Measurements from ENCODE around the gene AGO1. TPM values are rescaled to one million over a fixed set of nuclear protein-coding genes. Genes with fewer than 3 reads are reported as not detected.

The AGO1 gene
- total RNA-seq, 1 donor, result 20.3 TPM

DNA sequence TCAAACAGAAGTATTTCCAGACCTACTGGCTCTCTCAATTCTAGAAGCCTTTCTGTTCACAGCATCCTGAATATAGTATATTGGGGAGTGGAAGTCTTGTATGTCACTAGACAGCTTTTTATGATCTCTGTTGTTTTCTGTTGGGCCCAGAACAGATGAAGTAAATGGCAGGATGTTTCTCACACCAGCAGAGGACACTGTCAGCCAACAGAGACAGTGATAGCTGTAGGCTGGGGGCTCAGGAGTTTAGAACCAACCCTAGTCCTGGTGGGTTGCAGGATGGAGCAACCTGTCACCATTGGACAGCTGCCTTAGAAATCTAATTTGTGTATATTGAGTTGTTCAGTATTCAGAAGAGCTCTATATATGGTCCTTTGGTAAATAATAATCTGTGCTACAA lies 16.9 kb downstream of the AGO1 start:
- H3K4me3 ChIP-seq (ENCODE audit: low read depth, low read length), result no peak overlapping the region
- DNase-seq (ENCODE audit: low read depth), result no peak
- TF ChIP-seq, protein P1, sequence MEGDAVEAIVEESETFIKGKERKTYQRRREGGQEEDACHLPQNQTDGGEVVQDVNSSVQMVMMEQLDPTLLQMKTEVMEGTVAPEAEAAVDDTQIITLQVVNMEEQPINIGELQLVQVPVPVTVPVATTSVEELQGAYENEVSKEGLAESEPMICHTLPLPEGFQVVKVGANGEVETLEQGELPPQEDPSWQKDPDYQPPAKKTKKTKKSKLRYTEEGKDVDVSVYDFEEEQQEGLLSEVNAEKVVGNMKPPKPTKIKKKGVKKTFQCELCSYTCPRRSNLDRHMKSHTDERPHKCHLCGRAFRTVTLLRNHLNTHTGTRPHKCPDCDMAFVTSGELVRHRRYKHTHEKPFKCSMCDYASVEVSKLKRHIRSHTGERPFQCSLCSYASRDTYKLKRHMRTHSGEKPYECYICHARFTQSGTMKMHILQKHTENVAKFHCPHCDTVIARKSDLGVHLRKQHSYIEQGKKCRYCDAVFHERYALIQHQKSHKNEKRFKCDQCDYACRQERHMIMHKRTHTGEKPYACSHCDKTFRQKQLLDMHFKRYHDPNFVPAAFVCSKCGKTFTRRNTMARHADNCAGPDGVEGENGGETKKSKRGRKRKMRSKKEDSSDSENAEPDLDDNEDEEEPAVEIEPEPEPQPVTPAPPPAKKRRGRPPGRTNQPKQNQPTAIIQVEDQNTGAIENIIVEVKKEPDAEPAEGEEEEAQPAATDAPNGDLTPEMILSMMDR (IDR thresholded peaks at IDR 0.05; ENCODE audit: insufficient read depth, low read length), result no peak

- TF ChIP-seq, protein P1 (IDR thresholded peaks at IDR 0.05; ENCODE audit: insufficient read depth, low read length), result no peak
- no peak overlapping the region for H3K4me3 ChIP-seq (ENCODE audit: low read depth, low read length)
- DNase-seq (ENCODE audit: low read depth), result no peak
Observed at GRCh38 chr1:35901235-35901634, 18.2 kb downstream of the AGO1 start.

GRCh38 chr1:35902671-35903070 lies 19.7 kb downstream of the AGO1 start:
- H3K4me3 ChIP-seq (ENCODE audit: low read depth, low read length), result no peak overlapping the region
- no peak for DNase-seq (ENCODE audit: low read depth)
- TF ChIP-seq, protein P1 (IDR thresholded peaks at IDR 0.05; ENCODE audit: insufficient read depth, low read length), result no peak

DNA sequence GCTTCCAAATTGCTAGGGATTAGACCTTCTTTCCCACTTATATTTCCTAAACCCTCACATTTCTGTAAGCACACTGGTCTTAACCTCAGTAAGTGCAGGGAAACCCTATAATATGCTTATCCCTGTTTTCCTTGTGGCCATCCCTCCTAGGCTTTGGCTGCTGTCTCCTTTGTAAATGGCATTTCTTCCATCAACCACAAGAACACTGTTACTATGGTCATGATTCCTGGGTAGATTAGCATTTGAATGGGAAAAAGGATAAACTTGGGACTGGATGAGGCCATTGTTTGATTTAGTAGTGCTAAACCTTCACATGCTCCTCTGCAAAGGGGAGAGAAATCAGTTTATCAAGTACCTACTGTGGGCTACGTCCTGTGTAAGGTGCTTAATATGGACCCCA lies 31.7 kb downstream of the AGO1 start:
- no peak overlapping the region for H3K4me3 ChIP-seq (ENCODE audit: low read depth, low read length)
- no peak for DNase-seq (ENCODE audit: low read depth)
- TF ChIP-seq, protein P1 (IDR thresholded peaks at IDR 0.05; ENCODE audit: insufficient read depth, low read length), result no peak

DNA sequence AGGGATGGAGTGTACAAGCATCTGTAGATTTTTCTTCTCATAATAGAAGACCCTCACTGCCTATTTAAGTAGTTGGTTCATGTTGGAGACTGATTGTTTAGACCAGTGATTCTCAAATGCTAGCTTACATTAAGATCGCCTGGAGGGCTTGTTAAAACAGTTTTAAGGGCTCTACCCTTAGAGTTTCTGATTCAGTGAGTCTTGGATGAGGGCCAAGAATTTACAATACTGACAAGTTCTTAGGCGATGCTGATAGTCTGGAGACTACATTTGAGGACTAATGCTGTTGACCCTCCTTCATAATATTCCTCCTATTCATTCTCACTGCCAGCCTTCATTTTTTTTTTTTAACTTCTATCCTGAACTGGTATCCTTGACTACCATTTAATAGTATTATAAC lies 32.7 kb downstream of the AGO1 start:
- DNase-seq (ENCODE audit: low read depth), result peak; percentile 20
- no peak overlapping the region for H3K4me3 ChIP-seq (ENCODE audit: low read depth, low read length)
- TF ChIP-seq, protein P1 (IDR thresholded peaks at IDR 0.05; ENCODE audit: insufficient read depth, low read length), result no peak

- no peak for DNase-seq (ENCODE audit: low read depth)
- no peak overlapping the region for H3K4me3 ChIP-seq (ENCODE audit: low read depth, low read length)
- TF ChIP-seq, protein P1 (IDR thresholded peaks at IDR 0.05; ENCODE audit: insufficient read depth, low read length), result no peak
Observed at GRCh38 chr1:35923791-35924221, 40.8 kb downstream of the AGO1 start.

DNA sequence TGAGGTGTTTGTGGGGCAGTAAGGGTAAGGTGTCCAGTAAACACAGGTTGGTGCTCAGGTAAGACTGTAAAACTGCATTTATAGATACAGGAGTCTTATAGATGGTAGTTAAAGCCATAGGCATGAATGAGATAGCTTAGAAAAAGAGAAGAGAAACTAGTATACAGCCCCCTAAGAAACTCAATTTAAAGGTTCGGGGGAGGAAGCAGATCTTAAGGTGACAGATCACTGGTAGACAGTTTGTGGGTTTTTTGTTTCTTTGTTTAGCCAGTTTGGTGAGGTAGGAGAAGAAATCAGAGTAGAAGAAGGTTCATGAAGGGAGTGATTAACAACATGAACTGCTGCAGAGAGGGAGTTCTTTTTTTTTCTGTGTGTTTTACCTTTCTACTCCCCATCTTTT lies 41.8 kb downstream of the AGO1 start:
- H3K4me3 ChIP-seq (ENCODE audit: low read depth, low read length), result no peak overlapping the region
- TF ChIP-seq, protein P1 (IDR thresholded peaks at IDR 0.05; ENCODE audit: insufficient read depth, low read length), result no peak
- DNase-seq (ENCODE audit: low read depth), result no peak
